HG03469 (cell line): Measurements from ENCODE around the gene SPRY2.

Experiments
- ATAC-seq: cut with Tn5 transposase; IDR thresholded peaks from one replicate; pipeline ENCODE4 v1.9.1; 2021; ENCODE audit warnings: mild to moderate bottlenecking, moderate library complexity, moderate number of reproducible peaks; ENCODE audit not compliant: unreplicated experiment

Gene SPRY2

GRCh38 chr13:80341101-80341755 lies at the start of gene SPRY2:
Gene SPRY2 (minus strand): TSS chr13:80341126. CDS start chr13:80337705, 3,421 bp downstream.
- peak; percentile 53 for ATAC-seq

- ATAC-seq = no peak
Measured at GRCh38 chr13:80390338-80390737, 49.4 kb upstream of the SPRY2 start.

GRCh38 chr13:80389073-80390038 lies 48.4 kb upstream of the SPRY2 start:
- no peak for ATAC-seq

- ATAC-seq = no peak
Measured at GRCh38 chr13:80388506-80388905, 47.6 kb upstream of the SPRY2 start.

GRCh38 chr13:80386592-80386991 lies 45.7 kb upstream of the SPRY2 start:
- no peak for ATAC-seq

- ATAC-seq = no peak
Measured at GRCh38 chr13:80386002-80386401, 45.1 kb upstream of the SPRY2 start.

GRCh38 chr13:80382576-80382975 lies 41.6 kb upstream of the SPRY2 start:
- ATAC-seq = no peak

GRCh38 chr13:80379245-80379644 lies 38.3 kb upstream of the SPRY2 start:
- no peak for ATAC-seq

GRCh38 chr13:80376554-80376953 lies 35.6 kb upstream of the SPRY2 start:
- no peak for ATAC-seq

- no peak for ATAC-seq
Measured at GRCh38 chr13:80374901-80375300, 34.0 kb upstream of the SPRY2 start.

GRCh38 chr13:80374444-80374843 lies 33.5 kb upstream of the SPRY2 start:
- ATAC-seq = no peak

- no peak for ATAC-seq
Measured at GRCh38 chr13:80371840-80372509, 31.0 kb upstream of the SPRY2 start.

GRCh38 chr13:80367473-80367872 lies 26.5 kb upstream of the SPRY2 start:
- ATAC-seq = no peak

- ATAC-seq = no peak
Measured at GRCh38 chr13:80363890-80364503, 23.1 kb upstream of the SPRY2 start.

- ATAC-seq = no peak
Measured at GRCh38 chr13:80362481-80362880, 21.6 kb upstream of the SPRY2 start.

GRCh38 chr13:80361883-80362327 lies 21.0 kb upstream of the SPRY2 start:
- ATAC-seq = peak; percentile 70

GRCh38 chr13:80361298-80361697 lies 20.4 kb upstream of the SPRY2 start:
- no peak for ATAC-seq

- no peak for ATAC-seq
Measured at GRCh38 chr13:80360453-80360800, 19.5 kb upstream of the SPRY2 start.

GRCh38 chr13:80359778-80360452 lies 19.0 kb upstream of the SPRY2 start:
- no peak for ATAC-seq

- ATAC-seq = no peak
Measured at GRCh38 chr13:80359414-80359777, 18.5 kb upstream of the SPRY2 start.
